Measurements from ENCODE around the gene MAN2A1.
"Not testable (repeated sequence)": the region's sequence is repeated elsewhere in the genome, so short reads cannot be mapped to it uniquely, and the experiment has no call there.

Gene MAN2A1

DNA sequence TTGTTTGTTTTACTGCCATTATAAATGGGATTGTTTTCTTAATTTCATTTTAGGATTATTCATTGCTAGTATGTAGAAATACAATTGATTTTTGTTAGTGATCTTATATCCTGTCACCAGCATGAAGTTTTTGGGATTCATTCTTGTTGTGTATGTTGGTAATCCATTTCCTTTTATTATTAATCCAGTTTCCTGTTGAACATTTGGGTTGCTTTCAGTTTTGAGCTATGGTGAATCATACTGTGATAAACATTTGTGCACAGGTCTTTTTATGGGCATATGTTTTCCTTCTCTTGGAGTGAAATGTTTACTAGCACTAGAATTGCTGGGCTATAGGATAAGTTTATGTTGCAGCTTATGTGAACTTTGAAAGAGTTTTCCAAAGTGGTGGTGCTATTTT, 69.6 kb downstream of the MAN2A1 start:
- no peak for ATAC-seq

DNA sequence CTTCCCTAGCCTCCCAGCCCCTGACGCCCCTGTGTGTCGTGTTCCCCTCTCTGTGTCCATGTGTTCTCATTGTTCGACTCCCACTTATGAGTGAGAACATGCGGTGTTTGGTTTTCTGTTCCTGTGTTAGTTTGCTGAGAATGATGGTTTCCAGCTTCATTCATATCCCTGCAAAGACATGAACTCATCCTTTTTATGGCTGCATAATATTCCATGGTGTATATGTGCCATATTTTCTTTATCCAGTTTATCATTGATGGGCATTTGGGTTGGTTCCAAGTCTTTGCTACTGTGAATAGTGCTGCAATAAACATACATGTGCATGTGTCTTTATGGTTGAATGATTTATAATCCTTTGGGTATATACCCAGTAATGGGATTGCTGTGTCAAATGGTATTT, 70.4 kb downstream of the MAN2A1 start:
- not testable (repeated sequence) for ATAC-seq

DNA sequence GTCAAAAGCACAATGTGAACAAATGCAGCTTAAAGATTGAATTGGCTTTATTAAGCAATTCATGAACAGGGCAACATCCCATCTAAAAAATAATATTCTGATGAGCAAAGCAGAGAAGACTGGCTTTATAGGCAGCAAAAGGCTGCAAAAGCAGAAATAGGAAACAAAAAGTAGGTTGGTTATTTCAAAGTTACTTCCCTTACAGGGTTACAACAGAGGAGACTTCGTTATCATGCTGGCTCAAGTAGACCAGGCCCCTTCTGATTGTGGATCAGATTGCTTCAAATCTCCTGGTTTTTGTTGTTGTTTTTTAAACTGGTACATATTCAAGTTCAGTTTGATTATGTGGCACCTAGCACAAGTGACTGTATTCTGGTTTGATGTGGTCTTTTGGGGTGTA, 73.1 kb downstream of the MAN2A1 start:
- no peak for ATAC-seq

DNA sequence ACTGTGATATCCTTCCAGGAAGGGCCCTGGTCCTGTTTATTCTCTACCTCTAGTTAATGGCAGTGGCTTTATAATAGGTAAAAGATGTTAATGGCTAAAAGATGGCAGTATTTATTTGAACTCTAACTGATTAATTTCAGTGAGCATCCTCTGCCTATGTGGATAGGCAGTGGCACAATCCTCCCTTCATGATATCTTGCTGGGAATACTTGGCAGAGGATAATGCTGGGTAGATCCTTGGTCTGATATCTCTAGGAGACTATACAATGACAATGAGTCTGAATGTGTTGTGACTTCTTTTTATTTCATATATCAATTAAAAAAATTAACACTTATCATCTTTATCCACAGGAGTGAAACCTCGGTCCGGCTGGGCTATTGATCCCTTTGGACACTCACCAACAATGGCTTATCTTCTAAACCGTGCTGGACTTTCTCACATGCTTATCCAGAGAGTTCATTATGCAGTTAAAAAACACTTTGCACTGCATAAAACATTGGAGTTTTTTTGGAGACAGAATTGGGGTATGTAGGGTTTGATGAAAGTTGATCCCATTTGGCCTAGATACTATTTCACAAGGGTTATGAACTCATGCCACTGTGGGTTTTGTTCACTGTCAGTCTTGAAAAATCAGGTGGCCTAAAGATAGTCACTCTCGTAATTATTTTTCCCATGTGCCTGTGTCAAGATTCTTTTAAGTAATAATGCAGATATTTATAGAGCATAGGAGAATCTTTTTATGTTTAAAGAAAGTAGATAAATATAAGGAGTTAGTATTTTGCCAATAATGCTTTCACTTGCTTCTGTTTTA, 77.7 kb downstream of the MAN2A1 start:
- ATAC-seq: no peak

- ATAC-seq: no peak
Measured at GRCh38 chr5:109767997-109768396, 78.3 kb downstream of the MAN2A1 start.

DNA sequence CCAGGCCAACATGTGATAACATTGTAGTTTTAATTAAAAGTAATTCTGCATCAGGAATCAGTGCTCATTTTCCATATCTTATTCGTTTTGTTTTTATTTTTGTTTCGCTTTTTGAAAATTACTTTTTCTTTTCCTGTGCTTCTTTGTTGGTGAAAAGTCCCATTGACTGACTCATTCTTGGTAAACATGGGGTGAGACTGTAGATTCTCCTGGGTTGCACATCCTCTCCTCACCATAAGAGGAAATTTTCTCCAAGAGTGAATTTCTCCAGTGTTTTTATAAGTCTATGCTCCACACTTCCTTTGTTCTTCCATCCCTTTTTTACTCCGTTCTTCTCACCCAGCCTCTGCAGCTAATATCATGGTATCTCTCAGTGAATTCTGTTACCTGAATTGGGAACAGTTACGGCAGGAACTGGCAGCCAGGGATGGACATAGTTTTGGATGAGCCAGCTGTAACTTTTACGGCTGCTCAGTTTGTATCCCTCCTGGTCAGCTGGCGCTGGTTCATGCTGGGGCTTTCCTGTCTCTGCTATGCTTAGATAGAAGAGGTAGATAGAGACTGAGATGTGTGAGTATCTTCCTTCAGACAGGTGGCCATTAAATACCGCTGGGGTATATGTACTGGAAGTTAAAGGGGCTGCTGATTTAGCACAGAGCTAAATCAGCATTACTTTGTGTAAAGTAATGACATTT, 80.0 kb downstream of the MAN2A1 start:
- no peak for ATAC-seq

- ATAC-seq: no peak
Measured at GRCh38 chr5:109775130-109775529, 85.4 kb downstream of the MAN2A1 start.

- ATAC-seq: no peak
Measured at GRCh38 chr5:109779036-109779735, 89.5 kb downstream of the MAN2A1 start.

DNA sequence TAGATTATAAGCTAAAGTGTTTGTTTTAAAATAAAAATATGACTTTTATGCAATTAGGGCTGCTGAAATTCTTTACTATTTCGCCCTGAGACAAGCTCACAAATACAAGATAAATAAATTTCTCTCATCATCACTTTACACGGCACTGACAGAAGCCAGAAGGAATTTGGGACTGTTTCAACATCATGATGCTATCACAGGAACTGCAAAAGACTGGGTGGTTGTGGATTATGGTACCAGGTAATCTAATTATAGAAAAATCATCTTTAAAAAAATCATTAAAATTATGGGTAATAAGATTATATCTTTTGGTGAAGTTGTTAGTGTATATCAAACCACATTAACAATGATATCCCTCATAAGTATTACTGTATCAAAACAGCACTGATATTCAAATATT, 95.0 kb downstream of the MAN2A1 start:
- ATAC-seq: no peak

DNA sequence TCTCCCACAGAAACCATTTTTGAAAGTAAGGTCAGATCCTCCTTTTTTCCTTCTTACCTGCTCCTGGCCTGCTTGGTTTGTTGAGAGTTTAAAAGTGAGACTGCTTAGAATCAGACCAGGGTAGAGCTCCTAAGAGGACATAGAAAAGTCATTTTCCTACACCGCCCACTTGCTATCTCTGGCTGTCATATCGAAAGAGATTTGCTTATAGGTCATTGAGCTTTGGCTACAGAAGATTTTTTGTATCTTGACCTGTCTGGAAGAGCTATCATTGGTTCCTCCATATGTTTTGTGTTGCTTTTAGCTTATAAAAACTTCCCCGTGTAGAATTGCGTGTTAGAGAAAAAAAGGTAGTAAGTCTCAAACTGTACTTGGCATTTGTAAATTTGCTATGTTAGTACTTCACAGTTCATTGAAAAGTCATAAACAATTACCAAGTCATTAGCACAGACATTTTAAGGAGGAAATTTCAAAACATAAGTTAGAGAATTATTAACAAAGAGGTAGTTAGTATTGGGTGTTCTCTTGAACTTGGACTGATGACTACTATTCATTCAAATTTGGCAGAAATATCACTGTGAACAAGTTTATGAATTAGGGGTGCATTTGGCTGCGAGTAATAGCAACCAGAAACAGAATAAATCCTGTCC, 96.6 kb downstream of the MAN2A1 start:
- ATAC-seq: no peak

DNA sequence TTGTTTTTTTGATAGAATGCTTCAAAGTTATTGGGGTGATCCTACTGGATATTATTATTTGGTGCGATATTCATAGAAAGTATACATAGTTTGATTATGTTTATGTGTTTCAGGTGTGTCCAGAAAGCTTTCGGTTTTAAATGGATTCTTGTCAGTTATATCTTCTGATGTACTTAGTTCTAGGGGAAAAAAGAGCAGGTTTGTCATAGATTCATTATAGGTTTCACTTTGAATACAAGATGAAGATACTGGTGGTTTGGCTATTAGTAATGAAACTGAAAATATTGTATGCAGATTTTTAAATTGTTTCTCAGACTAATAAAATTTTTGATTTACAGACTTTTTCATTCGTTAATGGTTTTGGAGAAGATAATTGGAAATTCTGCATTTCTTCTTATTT, 98.9 kb downstream of the MAN2A1 start:
- peak; percentile 87 to 92 for ATAC-seq

DNA sequence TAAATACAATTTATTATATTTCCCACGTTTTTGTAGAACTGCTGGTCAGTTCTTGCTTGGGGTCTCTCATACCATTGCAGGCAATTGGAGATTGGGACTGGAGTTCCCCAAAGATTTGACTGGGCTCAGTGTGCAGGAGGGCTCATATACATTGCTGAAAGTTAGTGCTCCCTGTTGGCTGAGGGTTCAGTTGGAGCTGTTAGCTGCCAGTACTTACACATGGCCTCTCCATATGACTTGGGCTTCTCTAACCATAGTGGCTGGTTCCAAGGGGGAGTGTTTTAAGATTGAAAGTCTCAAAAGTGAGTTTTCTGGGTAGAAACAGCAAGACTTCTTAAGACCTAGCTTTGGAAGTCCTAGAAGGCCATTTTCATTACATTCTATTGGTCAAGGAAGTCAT, 102.9 kb downstream of the MAN2A1 start:
- ATAC-seq: no peak

- ATAC-seq: no peak
Measured at GRCh38 chr5:109803854-109804253, 114.1 kb downstream of the MAN2A1 start.

- no peak for ATAC-seq
Measured at GRCh38 chr5:109805472-109805871, 115.7 kb downstream of the MAN2A1 start.

DNA sequence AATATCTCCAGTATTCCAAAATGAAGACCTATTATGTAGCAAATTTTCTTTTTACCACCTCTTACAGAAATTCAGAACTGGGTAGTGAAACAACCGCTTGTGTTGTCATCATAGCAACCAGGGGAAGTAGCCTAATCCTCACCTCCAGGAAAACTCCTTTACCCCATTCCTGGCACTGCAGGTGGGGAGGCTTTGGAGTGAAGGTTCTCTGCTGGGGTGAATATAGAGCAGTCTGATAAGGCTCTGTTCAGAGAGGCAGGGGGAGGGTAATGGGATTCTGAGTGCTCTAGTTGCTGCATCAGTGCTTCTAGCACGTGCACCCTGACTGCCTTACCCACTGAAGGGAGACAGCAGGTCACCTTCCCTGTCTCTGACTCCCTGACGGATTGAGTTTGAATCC, 116.2 kb downstream of the MAN2A1 start:
- no peak for ATAC-seq

GRCh38 chr5:109812698-109813097, 123.0 kb downstream of the MAN2A1 start:
- no peak for ATAC-seq

DNA sequence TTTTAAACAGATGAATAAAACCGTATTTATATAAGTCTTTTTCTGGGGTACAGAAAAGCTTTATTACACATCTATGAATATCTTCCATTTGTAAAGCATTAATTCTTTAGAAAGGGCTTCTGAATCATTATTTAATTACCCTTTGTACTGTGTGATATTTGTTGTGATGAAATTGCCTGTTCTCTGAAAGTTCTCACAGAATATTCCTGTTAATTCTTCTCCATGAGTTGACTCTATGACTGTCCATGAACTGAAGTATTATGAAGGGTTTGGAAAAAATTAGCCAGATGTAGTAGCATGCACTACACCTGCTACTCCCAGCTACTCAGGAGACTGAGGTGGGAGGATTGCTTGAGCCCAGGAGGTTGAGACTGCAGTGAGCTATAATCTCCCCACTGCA, 127.0 kb downstream of the MAN2A1 start:
- no peak for ATAC-seq

DNA sequence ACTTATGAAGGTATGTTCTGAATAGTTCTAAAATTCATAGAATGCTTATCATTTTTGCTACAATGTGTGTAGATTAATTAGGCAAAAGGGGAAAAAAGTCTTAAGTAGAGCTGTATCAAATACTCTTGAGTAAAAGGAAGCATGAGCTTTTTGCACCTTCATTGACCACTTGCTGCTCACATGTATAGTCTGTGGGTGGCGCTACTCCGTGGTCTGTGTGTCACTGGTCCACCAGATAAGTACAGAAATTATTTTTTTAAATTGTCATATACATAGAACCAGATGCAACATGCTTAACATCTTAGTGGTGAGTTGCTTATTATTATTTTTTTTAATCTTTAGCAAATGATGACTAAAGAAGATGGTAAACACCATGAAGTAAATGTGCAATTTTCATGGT, 130.2 kb downstream of the MAN2A1 start:
- ATAC-seq: no peak

DNA sequence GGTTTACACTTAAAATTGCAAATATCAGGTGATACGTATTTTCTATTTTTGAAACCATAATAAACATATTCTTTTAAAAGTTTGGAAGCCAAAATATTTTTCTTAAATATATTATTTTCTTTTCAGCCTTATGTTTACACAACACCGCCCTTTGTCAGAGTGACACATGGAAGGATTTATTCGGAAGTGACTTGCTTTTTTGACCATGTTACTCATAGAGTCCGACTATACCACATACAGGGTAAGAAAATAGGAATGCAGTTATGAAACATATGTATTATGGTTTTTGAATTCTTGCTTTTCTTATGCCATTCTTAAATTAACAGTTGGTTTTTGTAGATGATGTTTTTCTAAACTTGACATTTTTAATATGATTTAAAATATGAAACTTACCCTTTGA, 133.9 kb downstream of the MAN2A1 start:
- ATAC-seq: no peak

DNA sequence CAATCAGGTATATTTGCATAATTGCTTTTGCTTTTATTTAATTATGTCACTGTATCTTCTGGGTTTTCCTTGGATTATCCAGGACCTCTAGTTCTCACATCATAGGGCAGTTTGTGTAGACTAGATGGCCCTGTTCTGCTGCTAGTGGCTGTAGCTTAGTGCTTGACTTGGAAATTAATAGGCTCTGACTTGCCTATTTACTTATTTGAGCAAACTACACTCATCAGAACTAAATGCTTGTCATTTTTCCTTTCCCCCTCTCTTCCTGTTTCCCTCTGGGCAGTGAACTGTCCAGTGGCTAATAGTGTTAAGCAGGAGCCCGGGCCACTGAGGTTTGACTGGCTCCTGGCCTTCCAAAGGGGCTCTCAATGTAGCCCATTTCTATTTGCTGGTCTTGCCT, 135.7 kb downstream of the MAN2A1 start:
- ATAC-seq: no peak

DNA sequence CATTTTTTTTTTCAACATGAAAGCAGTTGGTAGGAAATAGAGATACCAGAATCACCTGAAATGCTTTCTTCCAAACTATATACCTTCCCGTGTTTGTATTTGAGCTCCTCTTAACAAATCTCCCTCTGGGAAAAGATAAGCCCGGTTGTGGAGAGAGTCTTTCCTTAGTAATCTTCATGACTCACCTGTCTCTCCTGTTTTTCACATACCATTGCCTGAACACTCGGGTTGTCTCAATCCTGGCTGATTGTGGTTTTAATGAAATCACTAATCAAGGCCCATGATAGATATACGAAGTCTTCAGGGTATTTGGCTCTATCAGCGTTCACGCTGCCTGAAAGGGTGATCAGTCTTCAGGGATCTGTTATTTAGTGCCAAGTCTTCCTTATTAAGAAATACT, 136.7 kb downstream of the MAN2A1 start:
- no peak for ATAC-seq

DNA sequence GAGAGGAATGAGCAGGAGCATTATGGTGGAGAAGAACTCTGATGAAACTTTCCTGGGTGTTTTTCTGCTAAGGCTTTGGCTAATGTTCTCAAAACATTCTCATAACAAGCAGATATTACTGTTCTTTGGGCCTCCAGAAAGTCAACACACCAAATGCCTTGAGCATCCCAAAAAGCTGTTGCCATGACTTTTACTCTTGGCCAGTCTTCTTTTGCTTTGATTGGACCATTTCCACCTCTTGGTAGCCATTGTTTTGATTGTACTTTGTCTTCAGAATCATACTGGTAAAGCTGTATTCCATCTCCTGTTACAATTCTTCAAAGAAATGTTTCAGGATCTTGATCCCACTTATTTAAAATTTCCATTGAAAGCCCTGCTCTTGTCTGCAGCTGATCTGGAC, 139.6 kb downstream of the MAN2A1 start:
- no peak for ATAC-seq

- no peak for ATAC-seq
Measured at GRCh38 chr5:109830955-109831502, 141.3 kb downstream of the MAN2A1 start.

Data from activated CD4-positive, CD25-positive, alpha-beta regulatory T cell treated with anti-CD3 and anti-CD28 coated beads, Interleukin-2, amount 50 U/mL, for 24 hours (primary cell).